Inferior parietal cortex (tissue), 1 donor: ENCODE results near the gene HOXA11.

Experiments
- DNase-seq: peaks from one replicate; pipeline ENCODE4 v3.0.0-alpha.2; 2016; ENCODE audit errors: extremely low spot score

Gene HOXA11

DNA sequence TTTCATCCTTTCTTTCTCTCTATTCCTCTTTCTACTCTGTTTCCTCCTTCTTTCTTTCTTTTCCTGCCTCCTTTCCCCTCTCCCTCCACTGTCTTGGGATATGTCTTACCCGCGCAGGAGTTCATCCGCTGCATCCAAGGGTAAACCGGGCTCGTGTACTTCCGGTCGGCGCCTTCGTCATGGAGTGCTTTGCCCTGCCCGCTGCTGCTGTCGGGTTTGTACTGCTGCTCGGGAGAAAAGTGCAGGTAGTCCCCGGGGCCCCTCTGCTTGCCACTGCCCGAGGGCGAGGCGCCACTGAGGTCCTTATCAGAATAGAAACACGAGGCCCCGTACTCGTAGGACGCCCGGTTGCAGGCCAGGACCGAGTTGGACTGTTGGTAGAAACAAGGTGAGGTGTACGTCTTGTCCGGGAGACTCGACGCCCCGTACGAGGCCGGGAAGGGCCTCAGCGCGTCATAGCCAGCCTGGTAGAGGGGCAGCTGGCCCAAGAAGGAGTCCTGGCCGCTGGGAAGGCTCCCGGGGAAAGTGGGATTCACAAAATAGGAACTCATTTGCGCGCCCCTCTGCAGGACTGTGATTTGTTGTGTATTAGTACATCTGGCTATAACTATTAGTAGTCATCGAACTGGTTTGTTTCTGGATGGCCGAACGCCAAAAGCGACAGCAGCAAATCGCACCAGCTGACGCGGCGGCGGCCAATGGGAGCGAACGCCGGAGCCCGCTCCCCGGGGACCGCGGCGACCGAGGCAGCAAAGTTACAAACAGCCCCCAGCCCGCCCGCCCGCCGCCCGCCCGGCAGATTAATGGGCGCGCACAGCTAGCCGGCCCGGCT, 37.6 kb downstream of the HOXA11 start, which contains the start of gene HOXA6:
TSS of gene HOXA6 (minus strand) at position 576 of the 832 bp plus-strand sequence. CDS start at position 551, 25 bp downstream.
- no peak for DNase-seq

DNA sequence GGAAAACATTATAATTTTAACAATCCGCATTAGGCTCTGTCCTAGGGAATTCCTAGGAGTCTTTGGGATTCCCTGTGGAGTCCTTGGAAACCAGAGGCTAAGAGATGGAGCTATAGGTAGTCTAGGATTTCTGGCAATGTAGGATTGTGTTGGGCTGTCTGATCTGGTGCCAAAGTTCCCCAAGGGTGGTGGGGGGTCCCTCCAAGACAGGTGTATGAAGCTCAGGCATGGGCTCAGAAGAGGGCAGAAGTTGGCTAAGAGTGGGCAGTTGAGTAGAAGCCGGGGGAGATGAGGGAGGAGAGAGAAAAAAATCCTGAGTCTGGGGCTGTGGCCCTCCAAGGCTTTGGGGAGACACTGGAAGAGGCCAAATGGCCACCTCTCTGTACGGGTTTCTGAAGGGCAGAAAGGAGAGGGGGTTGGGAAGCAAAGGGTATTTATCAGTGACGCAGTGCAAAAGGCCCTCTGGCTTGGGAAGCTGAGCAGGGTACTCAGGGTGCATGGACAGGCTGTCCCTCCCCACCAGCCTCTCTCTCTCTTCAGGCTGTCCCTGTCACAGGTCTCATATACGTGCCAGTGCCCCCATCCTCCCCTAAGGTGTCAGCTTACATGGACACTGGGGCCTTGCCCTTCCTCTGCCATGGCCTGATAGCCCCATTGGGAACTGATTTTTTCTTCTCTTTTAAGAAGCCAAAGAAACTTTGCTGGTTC, 38.4 kb downstream of the HOXA11 start:
- DNase-seq, result no peak

GRCh38 chr7:27145914-27146412, 39.1 kb downstream of the HOXA11 start:
- no peak for DNase-seq

DNA sequence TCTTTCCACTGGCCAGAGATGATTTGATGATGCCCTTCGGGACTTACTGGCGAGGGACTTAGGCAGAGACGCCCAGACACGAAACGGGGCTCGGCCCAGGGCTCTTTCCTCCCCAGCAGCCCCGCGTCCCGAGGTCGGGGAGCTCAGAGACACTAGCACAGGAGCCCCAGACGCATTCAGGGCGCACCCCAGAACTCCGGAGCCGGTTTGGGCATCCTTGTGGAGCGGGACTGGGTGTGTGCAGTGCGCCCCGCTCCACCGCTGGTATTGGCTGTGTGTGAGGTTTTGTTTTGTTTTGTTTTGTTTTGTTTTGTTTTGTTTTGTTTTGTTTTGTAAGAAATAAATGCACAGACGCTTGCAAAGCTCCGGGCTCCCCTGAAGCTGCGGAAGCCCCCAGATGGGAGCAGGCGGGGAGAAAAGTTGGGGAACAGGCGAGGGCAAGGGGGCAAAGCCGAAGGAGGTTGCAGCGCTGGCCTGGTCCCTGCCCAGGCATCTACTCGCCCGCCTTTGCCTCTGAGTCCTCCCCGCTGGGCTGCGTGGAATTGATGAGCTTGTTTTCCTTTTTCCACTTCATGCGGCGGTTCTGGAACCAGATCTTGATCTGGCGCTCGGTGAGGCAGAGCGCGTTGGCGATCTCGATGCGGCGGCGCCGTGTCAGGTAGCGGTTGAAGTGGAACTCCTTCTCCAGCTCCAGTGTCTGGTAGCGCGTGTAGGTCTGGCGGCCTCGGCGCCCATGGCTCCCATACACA, 39.7 kb downstream of the HOXA11 start:
- no peak for DNase-seq

GRCh38 chr7:27144781-27145164, 40.3 kb downstream of the HOXA11 start:
- DNase-seq, result no peak

DNA sequence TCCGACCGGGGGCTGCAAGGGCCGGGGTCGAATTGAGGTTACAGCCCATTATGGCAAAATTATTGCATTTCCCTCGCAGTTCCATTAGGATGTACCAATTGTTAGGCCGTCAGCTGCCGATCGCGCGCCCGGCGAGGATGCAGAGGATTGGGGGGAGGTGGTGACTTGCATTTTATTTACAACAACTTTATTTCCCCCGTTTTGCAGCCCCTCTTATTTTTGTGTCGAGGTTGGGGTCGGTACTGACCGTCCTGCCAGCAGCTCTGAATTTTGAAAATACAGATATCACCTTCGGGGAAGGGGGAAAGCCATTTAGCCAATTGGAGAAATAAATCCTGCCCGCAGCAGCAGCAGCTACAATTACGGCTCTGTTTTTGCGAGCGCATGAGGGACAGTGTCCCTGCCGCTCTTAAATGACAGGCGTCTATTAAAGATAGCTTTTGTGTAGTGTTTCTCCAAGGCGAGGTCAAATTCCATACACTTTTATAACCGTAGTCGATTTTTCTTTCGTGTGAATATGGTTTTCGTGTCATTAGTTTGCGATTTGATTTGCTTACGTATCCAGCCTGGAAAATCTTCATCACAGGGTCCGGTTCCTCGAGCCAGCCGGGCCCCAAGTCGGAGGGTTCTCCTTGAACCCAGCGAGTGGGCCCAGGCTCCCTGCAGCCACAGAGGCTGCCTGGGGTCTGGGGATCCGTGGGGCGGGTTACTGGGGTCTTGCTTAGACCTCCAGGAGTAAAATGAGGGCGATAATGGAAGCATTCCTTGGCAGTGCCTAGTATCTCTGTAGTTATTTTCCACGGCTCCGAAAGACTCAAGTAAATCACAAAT, 40.9 kb downstream of the HOXA11 start:
- DNase-seq, result no peak

GRCh38 chr7:27143023-27143949, 41.7 kb downstream of the HOXA11 start, which contains the start of gene HOXA5:
TSS of gene HOXA5 (minus strand) at chr7:27143681. CDS start at chr7:27143607, 74 bp downstream.
- no peak for DNase-seq

GRCh38 chr7:27142580-27143022, 42.4 kb downstream of the HOXA11 start:
- no peak for DNase-seq

DNA sequence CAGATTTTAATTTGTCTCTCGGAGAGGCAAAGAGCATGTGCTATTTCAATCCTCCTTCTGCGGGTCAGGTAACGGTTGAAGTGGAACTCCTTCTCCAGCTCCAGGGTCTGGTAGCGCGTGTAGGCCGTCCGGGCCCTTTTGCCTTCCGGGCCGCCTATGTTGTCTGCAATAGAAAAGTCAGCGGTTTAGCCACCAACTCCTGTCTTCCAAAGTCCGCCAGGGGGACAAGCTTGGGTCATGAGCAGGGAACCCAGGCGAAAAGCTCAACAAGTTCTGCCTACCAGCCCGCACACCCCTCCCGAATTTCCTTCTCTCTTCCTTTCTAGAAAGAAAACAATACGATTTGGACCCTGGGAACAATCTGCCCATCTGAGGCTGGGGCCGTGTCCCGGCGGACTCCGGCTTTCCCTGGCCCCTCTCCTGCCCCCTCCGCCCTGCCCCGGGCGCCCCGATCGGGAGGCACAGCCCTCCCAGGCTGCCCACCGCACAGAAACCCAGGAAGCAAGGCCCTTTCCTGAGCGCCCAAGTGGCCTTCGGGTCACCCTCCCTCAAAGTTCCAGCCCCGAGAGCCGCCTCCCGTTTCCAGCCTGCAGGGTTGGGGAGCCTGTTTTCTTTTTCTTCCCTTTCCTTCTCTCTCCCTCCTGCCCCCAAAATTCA, 43.0 kb downstream of the HOXA11 start:
- DNase-seq, result no peak

DNA sequence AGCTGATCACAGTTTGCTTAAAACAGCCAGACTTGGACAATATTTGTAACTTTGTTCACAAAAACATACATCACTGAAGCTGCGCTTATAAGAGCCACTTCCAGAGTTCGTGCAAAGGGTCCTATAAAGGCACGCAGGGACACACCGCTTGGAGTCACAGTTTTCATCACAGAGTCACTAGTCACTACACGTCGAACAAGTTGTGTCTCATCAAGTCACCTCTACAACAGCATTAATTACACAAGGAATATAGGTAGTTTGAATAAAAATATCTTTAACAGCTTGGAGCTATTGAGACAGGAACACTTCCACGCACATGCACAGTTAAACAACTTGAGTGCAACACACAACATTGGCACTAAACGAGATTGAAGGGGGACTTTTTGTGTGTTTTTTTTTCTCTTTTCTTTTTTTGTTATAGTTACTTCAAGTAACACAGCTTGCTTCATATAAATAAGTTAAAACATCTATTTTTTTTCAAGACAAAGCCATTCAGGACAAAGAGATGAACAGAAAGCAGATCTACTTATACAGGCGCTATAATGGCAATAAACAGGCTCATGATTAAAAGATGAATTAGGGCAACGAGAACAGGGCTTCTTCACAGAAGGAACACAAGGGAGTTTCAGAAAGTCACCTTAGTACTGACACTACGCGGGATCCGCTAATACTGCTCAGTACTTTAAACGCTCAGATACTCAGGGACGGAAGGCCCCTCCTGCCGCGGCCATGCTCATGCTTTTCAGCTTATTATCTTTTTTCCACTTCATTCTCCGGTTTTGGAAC, 43.7 kb downstream of the HOXA11 start:
- no peak for DNase-seq

DNA sequence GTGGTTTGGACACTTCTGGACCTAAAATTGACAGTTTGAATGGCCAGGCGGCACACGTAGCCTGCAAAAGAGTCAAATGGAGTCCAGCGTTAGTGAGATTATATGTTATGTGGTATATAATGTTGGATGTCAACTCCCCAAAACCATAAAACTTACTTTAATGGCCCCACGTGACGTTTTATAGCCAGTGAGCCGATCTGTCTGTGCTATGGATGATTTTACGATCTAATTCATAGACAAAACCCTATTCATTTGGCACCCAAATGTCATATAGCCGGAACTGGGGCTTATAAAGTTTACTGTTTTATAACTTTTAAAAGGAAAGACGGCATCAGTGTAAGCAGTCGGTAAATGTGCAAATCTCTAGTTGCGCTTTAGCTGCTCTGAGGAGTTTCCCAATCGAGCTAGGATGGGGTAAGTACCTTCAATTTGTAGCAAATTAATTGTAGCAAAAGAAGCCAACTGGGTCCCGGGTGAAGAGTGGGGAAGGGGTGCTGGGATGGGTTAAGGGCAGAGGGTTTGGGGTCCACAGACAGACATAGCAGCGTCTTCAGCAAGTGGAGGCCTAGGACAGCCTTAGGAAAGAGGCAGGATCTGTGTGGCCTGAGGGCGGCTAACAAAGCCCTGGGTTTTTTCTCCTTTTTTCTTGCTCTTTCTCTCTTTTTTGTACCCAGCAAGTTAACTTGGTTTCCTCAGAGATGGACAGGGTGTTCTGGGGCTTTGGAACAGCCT, 44.7 kb downstream of the HOXA11 start:
- DNase-seq, result no peak

- no peak for DNase-seq
Observed at GRCh38 chr7:27139334-27140125, 45.5 kb downstream of the HOXA11 start.

GRCh38 chr7:27138985-27139333, 46.1 kb downstream of the HOXA11 start:
- DNase-seq, result no peak

DNA sequence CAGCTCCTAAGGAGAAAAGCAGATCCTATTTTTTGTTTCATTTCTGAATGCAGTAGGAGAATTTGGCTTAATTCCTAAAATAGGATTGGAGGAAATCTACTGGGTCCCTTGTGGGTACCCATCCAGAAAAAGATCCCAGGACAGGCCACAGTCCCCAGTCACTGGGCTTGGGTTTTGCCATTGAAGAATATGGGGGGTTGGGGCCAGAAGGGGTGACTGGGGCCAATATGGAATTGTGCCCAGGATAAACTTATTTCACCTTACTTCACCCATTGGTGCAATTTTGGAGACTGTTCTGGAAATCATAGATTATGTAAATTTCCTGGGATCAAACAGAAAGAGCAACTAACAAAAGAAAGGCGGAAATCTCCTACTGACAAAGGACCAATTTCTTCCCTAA, 46.6 kb downstream of the HOXA11 start:
- DNase-seq, result no peak

GRCh38 chr7:27137640-27138315, 47.3 kb downstream of the HOXA11 start:
- no peak for DNase-seq

- no peak for DNase-seq
Observed at GRCh38 chr7:27134392-27134791, 50.6 kb downstream of the HOXA11 start.
